Fibroblast of upper back skin (primary cell): Measurements from ENCODE around the gene AGAP2.
"Not testable (repeated sequence)": the region's sequence is repeated elsewhere in the genome, so short reads cannot be mapped to it uniquely, and the experiment has no call there.

Experiments used
- DNase-seq: peaks from one replicate; pipeline ENCODE4 v3.0.0-alpha.2; 2013

AGAP2 gene

DNA sequence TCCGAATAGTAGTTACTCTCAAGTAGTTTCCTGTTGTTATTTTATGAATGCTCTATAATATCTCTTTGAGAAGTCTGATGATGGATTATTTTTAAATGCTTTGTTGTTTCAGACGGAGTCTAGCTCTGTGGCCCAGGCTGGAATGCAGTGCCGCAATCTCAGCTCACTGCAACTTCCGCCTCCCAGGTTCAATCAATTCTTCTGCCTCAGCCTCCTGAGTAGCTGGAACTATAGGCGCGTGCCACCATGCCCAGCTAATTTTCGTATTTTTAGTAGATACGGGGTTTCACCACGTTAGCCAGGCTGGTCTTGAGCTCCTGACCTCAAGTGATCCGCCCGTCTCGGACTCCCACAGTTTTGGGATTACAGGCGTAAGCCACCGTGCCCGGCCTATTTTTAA is 46.0 kb downstream of the AGAP2 start:
- no peak for DNase-seq

GRCh38 chr12:57688931-57689330 is 49.6 kb downstream of the AGAP2 start:
- no peak for DNase-seq

- no peak for DNase-seq
Measured at GRCh38 chr12:57687862-57688261, 50.7 kb downstream of the AGAP2 start.

DNA sequence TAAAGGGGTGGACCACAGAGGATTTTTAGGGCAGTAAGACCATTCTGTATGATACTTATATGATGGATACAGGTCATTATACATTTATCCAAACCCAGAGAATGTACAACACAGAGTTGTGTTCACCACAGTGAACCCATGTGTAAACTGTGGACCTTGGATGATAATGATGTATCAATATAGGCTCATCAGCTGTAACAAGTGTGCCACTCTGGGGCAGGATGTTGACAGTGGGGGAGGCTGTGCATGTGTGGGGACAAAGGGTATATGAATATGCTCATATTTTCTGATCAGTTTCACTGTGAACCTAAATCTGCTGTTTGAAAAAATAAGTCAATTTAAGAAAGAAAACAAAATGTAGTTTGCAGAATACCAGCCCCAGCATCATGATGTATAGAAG is 58.8 kb downstream of the AGAP2 start:
- DNase-seq, result no peak

GRCh38 chr12:57677947-57678346 is 60.6 kb downstream of the AGAP2 start:
- DNase-seq, result not testable (repeated sequence)

- DNase-seq, result no peak
Measured at GRCh38 chr12:57674691-57675090, 63.9 kb downstream of the AGAP2 start.
